ENCODE results near the gene TNFSF8. TPM values are rescaled to one million over a fixed set of nuclear protein-coding genes. Genes with fewer than 3 reads are reported as not detected.

Gene TNFSF8
- total RNA-seq, 1 experiment from 2014 or later = not detected

GRCh38 chr9:114937516-114937915 lies 7.1 kb upstream of the TNFSF8 start:
- no peak for DNase-seq (ENCODE audit: extremely low read depth, low read depth)

- no peak for DNase-seq (ENCODE audit: extremely low read depth, low read depth)
These were observed 6.2 kb upstream of the TNFSF8 start for GRCh38 chr9:114936581-114936980.

GRCh38 chr9:114935119-114935518 lies 4.7 kb upstream of the TNFSF8 start:
- DNase-seq (ENCODE audit: extremely low read depth, low read depth) = no peak

GRCh38 chr9:114932502-114932901 lies 2.1 kb upstream of the TNFSF8 start:
- DNase-seq (ENCODE audit: extremely low read depth, low read depth) = no peak

- no peak for DNase-seq (ENCODE audit: extremely low read depth, low read depth)
These were observed 1.0 kb upstream of the TNFSF8 start for GRCh38 chr9:114931407-114931806.

- no peak for DNase-seq (ENCODE audit: extremely low read depth, low read depth)
These were observed 1.2 kb downstream of the TNFSF8 start for GRCh38 chr9:114929201-114929600.

- no peak for DNase-seq (ENCODE audit: extremely low read depth, low read depth)
These were observed 1.7 kb downstream of the TNFSF8 start for GRCh38 chr9:114928671-114929070.

- DNase-seq (ENCODE audit: extremely low read depth, low read depth) = no peak
These were observed 2.3 kb downstream of the TNFSF8 start for GRCh38 chr9:114928136-114928535.

- no peak for DNase-seq (ENCODE audit: extremely low read depth, low read depth)
These were observed 4.7 kb downstream of the TNFSF8 start for GRCh38 chr9:114925672-114926071.

GRCh38 chr9:114925039-114925438 lies 5.4 kb downstream of the TNFSF8 start:
- no peak for DNase-seq (ENCODE audit: extremely low read depth, low read depth)

GRCh38 chr9:114924327-114924726 lies 6.1 kb downstream of the TNFSF8 start:
- no peak for DNase-seq (ENCODE audit: extremely low read depth, low read depth)

GRCh38 chr9:114923918-114924317 lies 6.5 kb downstream of the TNFSF8 start:
- no peak for DNase-seq (ENCODE audit: extremely low read depth, low read depth)

- DNase-seq (ENCODE audit: extremely low read depth, low read depth) = no peak
These were observed 9.2 kb downstream of the TNFSF8 start for GRCh38 chr9:114921171-114921570.

- no peak for DNase-seq (ENCODE audit: extremely low read depth, low read depth)
These were observed 10.8 kb downstream of the TNFSF8 start for GRCh38 chr9:114919611-114920010.

- no peak for DNase-seq (ENCODE audit: extremely low read depth, low read depth)
These were observed 13.9 kb downstream of the TNFSF8 start for GRCh38 chr9:114916481-114916880.

GRCh38 chr9:114914139-114914538 lies 16.3 kb downstream of the TNFSF8 start:
- DNase-seq (ENCODE audit: extremely low read depth, low read depth) = no peak

GRCh38 chr9:114913656-114914055 lies 16.7 kb downstream of the TNFSF8 start:
- DNase-seq (ENCODE audit: extremely low read depth, low read depth) = no peak

GRCh38 chr9:114913217-114913616 lies 17.2 kb downstream of the TNFSF8 start:
- no peak for DNase-seq (ENCODE audit: extremely low read depth, low read depth)

GRCh38 chr9:114911167-114911821 lies 19.1 kb downstream of the TNFSF8 start:
- DNase-seq (ENCODE audit: extremely low read depth, low read depth) = peak; percentile 54

- no peak for DNase-seq (ENCODE audit: extremely low read depth, low read depth)
These were observed 19.9 kb downstream of the TNFSF8 start for GRCh38 chr9:114910541-114910940.

- no peak for DNase-seq (ENCODE audit: extremely low read depth, low read depth)
These were observed 20.7 kb downstream of the TNFSF8 start for GRCh38 chr9:114909661-114910060.

- no peak for DNase-seq (ENCODE audit: extremely low read depth, low read depth)
These were observed 21.5 kb downstream of the TNFSF8 start for GRCh38 chr9:114908805-114909448.

Measured in NCI-H460 (cell line).